ENCODE results near the gene SCTR.
A peak's percentile ranks its signal among the peaks of the same experiment; 100 is the strongest.
"Not testable (repeated sequence)": the region's sequence is repeated elsewhere in the genome, so short reads cannot be mapped to it uniquely, and the experiment has no call there.

The SCTR gene

DNA sequence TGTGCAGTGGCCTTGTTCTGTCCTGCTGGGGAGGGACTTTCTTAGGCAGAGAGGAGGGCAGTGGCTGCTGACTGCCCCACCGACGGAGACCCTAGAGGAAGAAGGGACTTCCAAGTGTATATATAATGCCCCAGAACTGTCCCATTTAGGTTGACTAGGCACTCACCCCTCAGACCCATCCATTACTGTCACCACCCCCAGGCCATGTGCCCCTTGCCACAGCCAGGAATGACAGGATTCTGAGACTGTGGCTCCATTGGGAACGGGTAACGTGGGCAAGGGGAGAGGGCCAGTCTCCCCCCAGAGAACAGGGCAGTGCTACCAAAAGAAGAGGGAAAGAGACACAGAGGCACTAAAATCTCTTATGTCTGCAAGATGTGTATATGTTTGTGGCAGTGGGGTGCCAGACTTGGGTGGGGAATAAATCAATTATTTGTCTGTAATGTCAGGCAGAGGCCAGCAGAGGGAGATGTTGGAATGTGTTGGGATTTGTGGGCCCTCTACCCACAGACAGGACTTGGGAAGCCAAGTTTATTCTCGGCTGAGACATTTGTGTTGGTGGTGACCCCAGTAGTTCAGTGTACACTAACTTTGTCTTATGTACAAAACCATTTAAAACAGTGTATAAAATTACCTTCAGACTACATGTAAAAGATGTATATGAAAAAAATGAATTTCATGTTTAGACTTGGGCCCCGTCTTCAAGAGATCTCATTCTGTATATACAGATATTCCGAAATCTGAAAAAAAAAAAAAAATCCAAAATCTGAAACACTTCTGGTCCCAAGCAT lies 116.7 kb downstream of the SCTR start:
- Histone ChIP-seq H2AFZ (ENCODE audit: low read length) (no peak overlapping the region), H3K4me3 (ENCODE audit: low read length) (no peak overlapping the region; the same call in 1 of the 2 replicates), H3K9me3 (replicated peaks; ENCODE audit: insufficient read depth, low read length) (no peaks in the 10 kb centered on the region), H3K27me3 (replicated peaks; ENCODE audit: insufficient read depth, low read length) (no peaks in the 10 kb centered on the region), H3K9ac (ENCODE audit: low read length) (no peak overlapping the region), H4K20me1 (ENCODE audit: insufficient read depth, low read length) (no peaks in the 10 kb centered on the region), H3K4me1 (ENCODE audit: low read length) (peaks cover 11% of the 10 kb centered on the region; the same call in 1 of the 2 replicates), H3K4me2 (ENCODE audit: low read depth, low read length) (peak overlapping the region; percentile 28; the same call in 1 of the 2 replicates), H3K27ac (ENCODE audit: low read length) (peak overlapping the region; percentile 26; the same call in 1 of the 2 replicates), H3K9me2 (replicated peaks; ENCODE audit: insufficient read depth, low read length) (no peaks in the 10 kb centered on the region), H3K79me2 (ENCODE audit: low read length) (no peaks in the 10 kb centered on the region), H3F3A (ENCODE audit: insufficient read depth, low read length) (peaks cover 6% of the 10 kb centered on the region), H3K36me3 (replicated peaks; ENCODE audit: insufficient read depth, low read length) (no peaks in the 10 kb centered on the region)
- TF ChIP-seq EZH2phosphoT487 (IDR thresholded peaks at IDR 0.05; ENCODE audit: low read length) = no peak
- TF ChIP-seq, protein P1, sequence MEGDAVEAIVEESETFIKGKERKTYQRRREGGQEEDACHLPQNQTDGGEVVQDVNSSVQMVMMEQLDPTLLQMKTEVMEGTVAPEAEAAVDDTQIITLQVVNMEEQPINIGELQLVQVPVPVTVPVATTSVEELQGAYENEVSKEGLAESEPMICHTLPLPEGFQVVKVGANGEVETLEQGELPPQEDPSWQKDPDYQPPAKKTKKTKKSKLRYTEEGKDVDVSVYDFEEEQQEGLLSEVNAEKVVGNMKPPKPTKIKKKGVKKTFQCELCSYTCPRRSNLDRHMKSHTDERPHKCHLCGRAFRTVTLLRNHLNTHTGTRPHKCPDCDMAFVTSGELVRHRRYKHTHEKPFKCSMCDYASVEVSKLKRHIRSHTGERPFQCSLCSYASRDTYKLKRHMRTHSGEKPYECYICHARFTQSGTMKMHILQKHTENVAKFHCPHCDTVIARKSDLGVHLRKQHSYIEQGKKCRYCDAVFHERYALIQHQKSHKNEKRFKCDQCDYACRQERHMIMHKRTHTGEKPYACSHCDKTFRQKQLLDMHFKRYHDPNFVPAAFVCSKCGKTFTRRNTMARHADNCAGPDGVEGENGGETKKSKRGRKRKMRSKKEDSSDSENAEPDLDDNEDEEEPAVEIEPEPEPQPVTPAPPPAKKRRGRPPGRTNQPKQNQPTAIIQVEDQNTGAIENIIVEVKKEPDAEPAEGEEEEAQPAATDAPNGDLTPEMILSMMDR (IDR thresholded peaks at IDR 0.05; ENCODE audit: low read length) = peak; percentile 78
- peak; percentile 58 for DNase-seq

DNA sequence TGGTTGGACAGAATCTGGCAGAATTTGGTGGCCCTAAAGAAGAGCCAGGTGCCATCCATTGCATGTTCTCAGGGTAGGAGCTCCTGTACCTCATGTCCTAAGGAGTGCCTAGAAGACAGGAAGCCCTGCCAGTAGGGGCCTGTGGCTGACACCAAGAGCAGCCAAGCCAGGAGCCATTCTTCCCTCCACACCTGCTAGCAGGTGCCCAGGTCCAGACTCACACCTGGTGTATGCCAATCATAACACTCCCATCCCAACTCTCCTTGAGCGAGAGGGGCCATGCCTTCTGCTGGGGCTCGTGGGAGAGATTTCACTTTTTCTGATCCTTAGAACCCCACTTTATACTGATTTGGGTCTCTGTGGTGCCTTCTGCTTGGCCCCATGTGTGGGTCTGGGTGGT lies 119.1 kb downstream of the SCTR start:
- Histone ChIP-seq H3K4me1 (ENCODE audit: low read length) (peaks cover 13% of the 10 kb centered on the region; the same call in 1 of the 2 replicates), H3K27ac (ENCODE audit: low read length) (no peak overlapping the region), H3K4me3 (ENCODE audit: low read length) (no peak overlapping the region), H4K20me1 (ENCODE audit: insufficient read depth, low read length) (no peaks in the 10 kb centered on the region), H3K79me2 (ENCODE audit: low read length) (no peaks in the 10 kb centered on the region), H3F3A (ENCODE audit: insufficient read depth, low read length) (peaks cover 6% of the 10 kb centered on the region), H3K9ac (ENCODE audit: low read length) (no peak overlapping the region), H3K9me2 (replicated peaks; ENCODE audit: insufficient read depth, low read length) (no peaks in the 10 kb centered on the region), H3K36me3 (replicated peaks; ENCODE audit: insufficient read depth, low read length) (no peaks in the 10 kb centered on the region), H3K9me3 (replicated peaks; ENCODE audit: insufficient read depth, low read length) (no peaks in the 10 kb centered on the region), H3K4me2 (ENCODE audit: low read depth, low read length) (no peak overlapping the region), H2AFZ (ENCODE audit: low read length) (no peak overlapping the region), H3K27me3 (replicated peaks; ENCODE audit: insufficient read depth, low read length) (no peaks in the 10 kb centered on the region)
- TF ChIP-seq EZH2 (optimal IDR thresholded peaks at IDR 0.05; ENCODE audit: low read depth, low read length) (no peak), EZH2phosphoT487 (IDR thresholded peaks at IDR 0.05; ENCODE audit: low read length) (no peak)
- TF ChIP-seq, protein P1 (IDR thresholded peaks at IDR 0.05; ENCODE audit: low read length) = no peak
- DNase-seq = no peak

DNA sequence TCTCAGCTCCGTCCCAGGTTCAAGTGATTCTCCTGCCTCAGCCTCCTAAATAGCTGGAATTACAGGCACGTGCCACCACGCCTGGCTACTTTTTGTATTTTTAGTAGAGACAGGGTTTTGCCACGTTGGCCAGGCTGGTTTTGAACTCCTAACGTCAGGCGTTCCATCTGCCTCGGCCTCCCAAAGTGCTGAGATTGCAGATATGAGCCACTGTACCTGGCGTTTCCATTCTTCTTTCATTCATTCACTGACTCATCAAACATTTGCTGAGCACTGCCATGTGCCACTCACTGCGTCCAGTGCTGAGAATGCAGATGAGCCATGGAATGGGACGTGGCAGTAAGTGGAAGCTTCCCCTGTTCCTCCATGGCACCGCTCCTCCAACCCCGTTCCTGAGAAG lies 120.7 kb downstream of the SCTR start:
- H3K4me3 ChIP-seq (ENCODE audit: low read length); H3K36me3 ChIP-seq (replicated peaks; ENCODE audit: insufficient read depth, low read length); DNase-seq; H3K27me3 ChIP-seq (replicated peaks; ENCODE audit: insufficient read depth, low read length); H3K9ac ChIP-seq (ENCODE audit: low read length); H3K79me2 ChIP-seq (ENCODE audit: low read length); H4K20me1 ChIP-seq (ENCODE audit: insufficient read depth, low read length); H3F3A ChIP-seq (ENCODE audit: insufficient read depth, low read length); H3K9me3 ChIP-seq (replicated peaks; ENCODE audit: insufficient read depth, low read length); H3K4me2 ChIP-seq (ENCODE audit: low read depth, low read length); H2AFZ ChIP-seq (ENCODE audit: low read length); H3K27ac ChIP-seq (ENCODE audit: low read length); H3K9me2 ChIP-seq (replicated peaks; ENCODE audit: insufficient read depth, low read length): not testable (repeated sequence)
- peaks cover 13% of the 10 kb centered on the region; the same call in 1 of the 2 replicates for H3K4me1 ChIP-seq (ENCODE audit: low read length)
